Esophagus muscularis mucosa (tissue), 4 donors: ENCODE results near the gene MTG1. TPM values are rescaled to one million over a fixed set of nuclear protein-coding genes. Genes with fewer than 3 reads are reported as not detected.
"Not testable (repeated sequence)": the region's sequence is repeated elsewhere in the genome, so short reads cannot be mapped to it uniquely, and the experiment has no call there.

ENCODE experiments used
- DNase-seq: peaks from one replicate; pipeline ENCODE4 v3.0.0-alpha.2; 2017; ENCODE audit errors: extremely low spot score
- H3K27ac ChIP-seq, 4 donors: fragments of 200-600 bp; sonication (generic); replicated peaks in 1 of 4; 1 replicate in 3 of 4; 2 replicates in 1 of 4; pipeline ENCODE4 v1.5.1; 2016 to 2019; ENCODE audit warnings: mild to moderate bottlenecking in 1 of 4
- H3K27me3 ChIP-seq, 4 donors: fragments of 200-600 bp; sonication (generic); one replicate each; pipeline versions ENCODE4 v1.5.1 to v1.6.0; 2016 to 2019
- H3K36me3 ChIP-seq, 4 donors: fragments of 200-600 bp; sonication (generic); one replicate each; pipeline ENCODE4 v1.5.1; 2016 to 2019
- H3K4me1 ChIP-seq, 4 donors: fragments of 200-600 bp; sonication (generic); one replicate each; pipeline ENCODE4 v1.5.1; 2016 to 2019
- H3K4me3 ChIP-seq, 4 donors: fragments of 200-600 bp; sonication (generic); 1 replicate in 2 of 4; 2 replicates in 2 of 4; pipeline ENCODE4 v1.5.1; 2016 to 2019; ENCODE audit warnings: mild to moderate bottlenecking in 4 of 4, moderate library complexity in 1 of 4
- H3K9me3 ChIP-seq, 4 donors: fragments of 200-600 bp; sonication (generic); 1 replicate in 3 of 4; 2 replicates in 1 of 4; pipeline ENCODE4 v1.5.1; 2016 to 2019
- EP300 ChIP-seq: sonication (generic); formaldehyde crosslinking; IDR thresholded peaks from one replicate; pipeline ENCODE4 v1.6.1; 2017; ENCODE audit warnings: antibody characterized with exemption
- POLR2A ChIP-seq: fragments of 450-650 bp; IDR thresholded peaks from one replicate; pipeline ENCODE4 v1.6.1; 2017; ENCODE audit warnings: antibody characterized with exemption, moderate library complexity, mild to moderate bottlenecking, low read depth
- POLR2AphosphoS5 ChIP-seq, 2 donors: sonication (generic); formaldehyde crosslinking; IDR thresholded peaks; one replicate each; pipeline ENCODE4 v1.6.1; 2017; ENCODE audit warnings: antibody characterized with exemption in 2 of 2
- WGBS: methylation state at CpG from one replicate; pipeline ENCODE4 v1.1.5; 2018; 5-methylcytosine and 5-hydroxymethylcytosine counted together
- intact Hi-C: fragments of 100-400 bp; cut with DNase I; formaldehyde crosslinking; loops from one replicate; pipeline ENCODE4 v1.15.1; 2023
- total RNA-seq, 4 donors: library from RNA; depleted of rRNA; stranded (reverse); fragments of >200 nt; gene quantifications; one replicate each; pipeline versions ENCODE4 v1.1.0 to v1.2.1, GENCODE V29; 2016
- TF ChIP-seq, protein P1 (sequence below), 3 experiments: fragments of 200-600 bp in 2 of 3; fragments of 450-650 bp in 1 of 3; sonication (generic) in 2 of 3; IDR thresholded peaks; one replicate each; pipeline ENCODE4 v1.5.1; 2017 to 2019; ENCODE audit warnings: antibody characterized with exemption in 3 of 3, mild to moderate bottlenecking in 2 of 3, moderate library complexity in 1 of 3

MTG1 gene
- total RNA-seq, 4 donors from 2014 or later = 12.6 to 23.6 (median 15.9) TPM

DNA sequence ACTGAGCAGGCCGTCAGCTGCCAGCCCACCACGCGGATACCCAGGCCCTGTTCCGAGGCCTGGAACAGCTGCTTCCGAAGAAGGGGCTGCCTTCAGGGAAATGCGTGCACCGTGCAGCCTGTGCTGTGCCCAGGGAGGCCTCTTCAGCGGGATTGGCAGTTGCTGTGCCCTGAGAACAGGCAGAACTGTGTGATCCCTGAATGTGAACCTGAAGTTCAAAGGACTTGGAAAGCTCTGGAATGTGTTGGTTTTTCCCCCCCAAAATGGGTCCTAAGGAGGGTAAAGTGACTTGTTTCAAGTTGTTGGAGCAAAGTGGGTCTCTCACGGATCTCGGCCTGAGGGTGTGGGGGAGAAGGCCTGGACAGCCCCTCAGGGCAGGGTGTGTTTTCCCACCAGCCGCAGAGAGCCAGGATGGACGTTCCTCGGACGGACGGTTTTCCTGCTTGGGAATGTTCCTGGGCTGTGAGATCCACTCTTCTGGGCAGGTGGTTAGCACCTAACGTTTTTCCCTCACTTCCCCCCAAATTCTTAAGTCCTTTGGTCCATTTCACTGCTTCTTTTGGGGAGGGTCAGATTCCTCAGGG is 28.4 kb downstream of the MTG1 start:
- DNase-seq = peak; percentile 57
- H3K4me1 ChIP-seq = peaks cover 0 to 16% (median 12%) of the 10 kb centered on the region in 4 donors
- peaks cover 0 to 36% (median 5%) of the 10 kb centered on the region in 4 donors for H3K27me3 ChIP-seq
- TF ChIP-seq, protein P1, sequence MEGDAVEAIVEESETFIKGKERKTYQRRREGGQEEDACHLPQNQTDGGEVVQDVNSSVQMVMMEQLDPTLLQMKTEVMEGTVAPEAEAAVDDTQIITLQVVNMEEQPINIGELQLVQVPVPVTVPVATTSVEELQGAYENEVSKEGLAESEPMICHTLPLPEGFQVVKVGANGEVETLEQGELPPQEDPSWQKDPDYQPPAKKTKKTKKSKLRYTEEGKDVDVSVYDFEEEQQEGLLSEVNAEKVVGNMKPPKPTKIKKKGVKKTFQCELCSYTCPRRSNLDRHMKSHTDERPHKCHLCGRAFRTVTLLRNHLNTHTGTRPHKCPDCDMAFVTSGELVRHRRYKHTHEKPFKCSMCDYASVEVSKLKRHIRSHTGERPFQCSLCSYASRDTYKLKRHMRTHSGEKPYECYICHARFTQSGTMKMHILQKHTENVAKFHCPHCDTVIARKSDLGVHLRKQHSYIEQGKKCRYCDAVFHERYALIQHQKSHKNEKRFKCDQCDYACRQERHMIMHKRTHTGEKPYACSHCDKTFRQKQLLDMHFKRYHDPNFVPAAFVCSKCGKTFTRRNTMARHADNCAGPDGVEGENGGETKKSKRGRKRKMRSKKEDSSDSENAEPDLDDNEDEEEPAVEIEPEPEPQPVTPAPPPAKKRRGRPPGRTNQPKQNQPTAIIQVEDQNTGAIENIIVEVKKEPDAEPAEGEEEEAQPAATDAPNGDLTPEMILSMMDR (IDR thresholded peaks at IDR 0.05) = no peak
- TF ChIP-seq EP300 (no peak), POLR2AphosphoS5 (IDR thresholded peaks at IDR 0.05) (no peak), POLR2A (no peak)
- 87% methylated on average over 15 of the region's 16 CpGs for WGBS
- intact Hi-C loops = no loop called here
- H3K9me3 ChIP-seq = no peaks in the 10 kb centered on the region
- H3K4me3 ChIP-seq = no peak overlapping the region
- peaks cover 16 to 37% (median 34%) of the 10 kb centered on the region in 4 donors for H3K36me3 ChIP-seq
- H3K27ac ChIP-seq = no peak overlapping the region

DNA sequence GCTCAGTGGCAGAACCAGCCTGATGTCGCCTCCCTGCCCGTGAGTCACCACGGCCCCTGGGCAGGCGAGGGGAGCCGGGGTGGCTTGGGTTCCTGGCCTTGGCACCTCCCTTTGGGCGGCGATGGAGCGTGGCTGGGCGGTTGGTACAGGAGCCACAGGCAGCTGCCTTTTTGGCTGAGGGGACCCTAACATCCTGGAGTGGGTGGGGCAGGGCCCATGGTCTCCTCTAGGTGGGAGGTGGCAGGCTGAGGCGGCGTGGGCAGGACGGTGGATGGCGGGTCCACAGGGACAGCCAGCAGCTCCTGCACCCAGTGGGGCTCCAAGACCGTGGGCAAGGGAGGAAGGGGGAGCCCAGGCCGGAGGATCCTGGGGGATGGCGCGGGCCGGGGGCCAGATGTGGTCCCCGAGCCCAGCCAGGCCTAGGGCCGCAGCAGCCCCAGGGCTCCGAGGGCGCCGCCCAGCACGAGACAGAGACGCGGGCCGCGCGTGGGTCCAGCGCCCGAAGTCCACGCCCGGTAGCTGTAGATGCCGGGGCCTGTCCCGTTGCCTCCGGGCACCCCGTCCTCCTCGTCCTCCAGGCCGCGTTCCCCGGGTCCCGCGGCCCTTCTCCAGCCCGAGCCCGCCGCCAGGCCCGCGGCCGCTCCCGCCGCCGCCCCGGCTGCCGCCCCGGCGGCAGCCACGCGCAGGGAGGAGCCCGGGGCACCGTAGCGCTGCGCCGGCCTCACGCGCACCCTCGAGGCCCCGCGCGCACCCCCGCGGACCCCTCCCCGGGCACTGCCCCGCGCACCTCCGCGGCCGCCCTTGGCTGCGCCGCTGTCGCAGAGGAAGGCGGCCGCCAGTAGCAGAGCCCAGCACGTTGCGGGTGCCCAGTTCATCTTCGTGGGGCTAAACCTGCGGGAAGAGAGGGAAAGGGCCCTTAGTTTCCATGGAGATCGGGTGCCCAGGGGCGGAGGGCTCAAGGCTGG is 29.1 kb downstream of the MTG1 start:
- no peak for DNase-seq
- 88% methylated on average over 11 of the region's 88 CpGs for WGBS
- Histone ChIP-seq H3K9me3 (no peaks in the 10 kb centered on the region), H3K36me3 (peaks cover 16 to 34% (median 32%) of the 10 kb centered on the region in 4 donors), H3K4me3 (peak overlapping the region in 3 of 4 donors; percentile 23 to 39 (median 27)), H3K27me3 (peaks cover 0 to 36% (median 5%) of the 10 kb centered on the region in 4 donors), H3K27ac (no peak overlapping the region), H3K4me1 (peaks cover 0 to 16% (median 12%) of the 10 kb centered on the region in 4 donors)
- TF ChIP-seq EP300 = no peak
- TF ChIP-seq POLR2AphosphoS5 (IDR thresholded peaks at IDR 0.05) = no peak
- no peak for TF ChIP-seq POLR2A
- TF ChIP-seq, protein P1 (IDR thresholded peaks at IDR 0.05) = no peak
- intact Hi-C loops = no loop called here

DNA sequence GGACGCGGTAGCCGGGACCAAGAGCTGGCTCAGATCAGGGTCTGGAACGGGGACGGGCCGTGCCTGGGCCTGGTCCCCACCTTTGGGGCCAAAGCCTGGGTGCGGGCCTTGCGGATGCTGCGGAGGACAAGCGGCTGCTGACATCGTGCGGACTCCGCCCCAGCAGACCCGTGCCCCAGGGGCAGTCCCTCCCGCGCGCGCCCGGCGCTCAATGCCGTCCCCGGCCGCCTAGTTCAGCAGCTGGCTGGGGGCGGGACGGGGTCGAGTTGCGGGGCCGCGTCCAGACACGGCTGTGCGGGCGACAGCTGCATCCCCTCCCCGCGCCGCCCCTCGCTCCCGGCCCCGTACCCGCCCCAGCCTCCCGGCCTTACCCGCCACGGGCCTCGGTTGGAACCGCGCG is 30.1 kb downstream of the MTG1 start:
- H3K36me3 ChIP-seq = peaks cover 14 to 24% (median 23%) of the 10 kb centered on the region in 4 donors
- WGBS = no CpG with 5 or more reads among the region's 46 CpGs
- DNase-seq, H3K9me3 ChIP-seq, H3K4me3 ChIP-seq, intact Hi-C loops, H3K27ac ChIP-seq: not testable (repeated sequence)
- H3K4me1 ChIP-seq = peaks cover 0 to 16% (median 12%) of the 10 kb centered on the region in 4 donors
- H3K27me3 ChIP-seq = peaks cover 0 to 36% (median 5%) of the 10 kb centered on the region in 4 donors

DNA sequence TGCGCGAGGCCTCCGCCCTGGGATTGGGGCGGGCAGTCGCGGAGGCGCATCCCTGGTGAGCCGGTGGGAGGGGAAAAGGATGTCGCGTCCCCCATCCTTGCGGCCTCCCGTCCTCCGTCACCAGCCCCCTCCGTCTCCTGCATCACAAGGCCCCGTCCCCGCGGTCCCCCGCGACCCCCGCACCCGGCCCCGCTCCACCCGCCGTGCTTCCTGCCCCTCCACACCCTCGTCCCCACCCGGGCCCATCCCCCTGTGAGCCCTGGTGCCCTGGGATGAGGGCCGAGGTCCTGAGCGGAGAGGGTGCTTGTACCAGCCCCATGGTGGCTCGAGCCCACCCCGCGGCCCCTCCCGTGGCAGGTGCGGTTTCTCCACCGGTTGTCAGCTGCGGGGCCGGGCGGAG is 30.6 kb downstream of the MTG1 start, which contains the start of gene SPRN:
SPRN (minus strand) TSS at position 25 of the 400 bp plus-strand sequence. CDS start 944 bp downstream, outside the sequence.
- Histone ChIP-seq H3K36me3 (peaks cover 10 to 19% (median 18%) of the 10 kb centered on the region in 4 donors), H3K4me1 (peaks cover 0 to 16% (median 12%) of the 10 kb centered on the region in 4 donors), H3K27me3 (peaks cover 0 to 36% (median 5%) of the 10 kb centered on the region in 4 donors), H3K4me3 (peak within 1 kb of the TSS in 3 of 4 donors; percentile 23 to 39 (median 27))
- intact Hi-C loops, H3K9me3 ChIP-seq, DNase-seq, H3K27ac ChIP-seq: not testable (repeated sequence)
- no CpG with 5 or more reads among the region's 37 CpGs for WGBS

DNA sequence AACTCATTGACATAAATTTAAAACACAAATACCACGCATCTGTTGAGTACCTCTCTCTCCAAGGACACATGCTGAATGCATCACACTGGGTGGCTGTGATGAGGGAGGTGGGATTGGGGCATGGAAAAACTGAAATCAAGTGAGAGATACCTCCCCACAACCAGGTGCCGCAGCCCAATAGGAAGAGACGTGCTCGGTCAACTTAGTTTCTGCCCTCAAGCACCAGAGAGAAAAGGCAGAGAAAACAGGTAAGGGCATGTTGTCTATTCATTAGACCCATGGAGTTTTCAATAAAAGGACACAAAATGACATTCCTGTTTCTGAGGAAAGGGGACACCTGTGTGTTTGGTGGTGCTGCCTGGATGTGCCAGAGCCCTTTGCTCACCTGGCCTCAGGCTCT is 35.6 kb downstream of the MTG1 start:
- H3K4me1 ChIP-seq, H3K9me3 ChIP-seq, H3K27ac ChIP-seq, H3K27me3 ChIP-seq, H3K4me3 ChIP-seq, DNase-seq, H3K36me3 ChIP-seq, intact Hi-C loops: not testable (repeated sequence)
- 89% methylated on average over 4 of the region's 4 CpGs for WGBS

DNA sequence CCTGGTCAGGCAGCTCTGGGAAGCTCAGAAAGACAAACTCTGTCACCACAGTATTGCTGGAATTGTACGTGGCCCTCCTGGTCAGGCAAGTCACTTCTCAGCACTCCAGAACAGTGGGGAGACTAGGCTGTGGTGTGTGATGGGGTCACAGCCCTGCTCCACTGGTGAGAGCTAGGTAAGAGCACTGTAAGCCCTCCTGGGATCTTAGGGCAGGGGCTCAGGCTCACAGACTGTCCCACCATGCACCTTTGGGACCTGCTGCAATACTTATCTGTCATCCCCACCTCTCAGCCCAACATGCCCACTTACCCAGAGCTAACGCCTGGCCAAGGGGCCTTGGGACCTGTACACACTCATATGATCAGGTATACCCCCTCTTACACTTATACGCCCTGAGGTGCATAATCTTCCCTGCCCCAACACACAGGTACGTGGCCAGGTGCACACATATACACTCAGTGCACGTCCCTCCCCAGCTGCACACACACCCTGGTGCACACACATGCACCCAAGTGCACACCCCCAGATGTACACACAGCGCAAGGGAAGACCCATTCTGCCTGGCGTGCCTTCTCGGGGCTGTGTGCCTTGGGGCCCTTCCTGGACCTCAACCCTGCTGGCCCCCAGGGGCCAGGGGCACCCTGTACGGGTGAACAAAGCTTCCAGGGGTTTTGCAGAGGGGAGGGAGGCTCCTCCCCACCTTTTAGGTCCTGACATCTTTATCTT is 38.1 kb downstream of the MTG1 start:
- intact Hi-C loops, H3K27ac ChIP-seq, H3K4me1 ChIP-seq, H3K9me3 ChIP-seq, H3K36me3 ChIP-seq, DNase-seq, H3K4me3 ChIP-seq, H3K27me3 ChIP-seq: not testable (repeated sequence)
- WGBS = 64% methylated on average over 5 of the region's 9 CpGs

DNA sequence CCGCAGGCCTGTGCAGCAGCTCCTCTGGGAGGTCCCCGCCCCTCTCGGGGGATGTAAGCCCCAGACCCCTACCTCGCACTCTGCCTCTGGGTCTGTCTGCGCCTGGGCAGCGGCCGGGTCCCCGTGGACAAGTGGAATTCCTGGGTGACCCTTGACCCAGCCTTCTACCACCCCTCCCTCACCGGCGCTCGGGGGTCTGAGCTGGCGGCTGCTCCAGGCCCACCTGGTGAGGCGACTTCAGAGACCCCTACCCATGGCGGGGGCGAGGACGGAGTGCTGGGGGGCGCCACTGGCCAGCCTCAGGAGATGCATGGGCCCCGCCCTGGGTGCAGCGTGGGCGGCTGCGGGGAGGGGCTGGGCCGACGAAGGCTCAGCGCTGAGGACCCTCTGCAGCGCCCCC is 38.8 kb downstream of the MTG1 start:
- H3K36me3 ChIP-seq, H3K4me3 ChIP-seq: not testable (repeated sequence)
- 89% methylated on average over 5 of the region's 25 CpGs for WGBS

More for the DNA sequence above, 38.8 kb downstream of the MTG1 start:
- H3K27me3 ChIP-seq, H3K27ac ChIP-seq, intact Hi-C loops, H3K4me1 ChIP-seq, DNase-seq, H3K9me3 ChIP-seq: not testable (repeated sequence)
